ENCODE measurements around the gene OLFML1.

DNA sequence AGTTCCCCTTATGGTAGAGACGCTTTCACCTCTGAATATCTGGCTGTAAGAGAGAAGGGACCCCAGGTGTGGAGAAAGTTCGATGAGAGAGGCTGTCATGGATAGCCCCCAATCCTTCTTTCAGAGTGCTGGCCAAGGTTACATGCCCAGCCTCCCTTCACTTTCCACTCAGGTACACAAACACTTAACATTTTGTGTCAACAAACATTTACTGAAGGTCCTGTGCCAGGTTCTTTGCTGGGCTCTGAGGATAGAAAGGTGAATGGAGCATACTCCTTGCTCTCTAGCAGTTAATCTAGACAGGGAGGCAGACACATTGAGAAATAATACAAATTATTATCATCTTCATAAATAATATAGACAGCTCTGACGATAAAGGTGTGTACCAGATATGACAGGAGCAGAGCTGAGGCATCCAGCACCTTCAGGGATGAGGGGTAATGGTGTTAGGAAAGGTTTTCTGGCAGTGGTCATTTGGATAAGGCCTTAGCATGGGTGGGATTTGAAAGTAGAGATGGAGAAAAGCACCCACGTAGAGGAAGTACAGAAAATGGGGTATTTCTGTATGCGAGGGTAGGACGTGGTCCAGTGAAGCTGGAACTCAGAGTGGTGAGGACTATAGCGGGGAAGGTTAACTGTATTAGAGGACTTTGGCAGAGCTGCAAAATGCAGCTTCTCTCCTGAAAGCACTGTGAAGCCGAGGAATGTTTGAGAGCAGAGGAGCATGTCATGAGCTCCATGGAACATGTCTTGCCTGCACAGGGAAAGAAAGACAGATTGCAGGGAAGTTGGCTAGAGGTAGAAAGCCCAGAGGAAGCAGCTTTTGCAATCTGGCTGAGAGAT, 48.1 kb downstream of the OLFML1 start:
- TF ChIP-seq EZH2 (IDR thresholded peaks at IDR 0.05; ENCODE audit: low read depth, low read length, severe bottlenecking): no peak
- TF ChIP-seq POLR2A (IDR thresholded peaks at IDR 0.05; ENCODE audit: control extremely low read depth in 1 of 2, low read depth in 2 of 2, low read length in 2 of 2): no peak
- TF ChIP-seq CTCF (IDR thresholded peaks at IDR 0.05; ENCODE audit: control extremely low read depth in 1 of 3, insufficient read depth in 1 of 3, low read depth in 1 of 3, low read length in 3 of 3): no peak
- no peak for TF ChIP-seq KDM1A (IDR thresholded peaks at IDR 0.05; ENCODE audit: borderline replicate concordance, low read length)
- no peak for TF ChIP-seq PHF8 (conservative IDR thresholded peaks at IDR 0.05; ENCODE audit: low read depth, low read length)
- no peak for TF ChIP-seq TAF1 (IDR thresholded peaks at IDR 0.05; ENCODE audit: low read depth, low read length)
- no peak for TF ChIP-seq TEAD4 (IDR thresholded peaks at IDR 0.05; ENCODE audit: low read depth, low read length)
- no peak for TF ChIP-seq EP300 (IDR thresholded peaks at IDR 0.05; ENCODE audit: borderline replicate concordance in 1 of 2, low read depth in 2 of 2, low read length in 2 of 2)
- TF ChIP-seq SIX5 (IDR thresholded peaks at IDR 0.05; ENCODE audit: low read depth, low read length): no peak
- TF ChIP-seq RFX5 (IDR thresholded peaks at IDR 0.05; ENCODE audit: borderline replicate concordance, low read depth, low read length): no peak
